ENCODE data around the gene KCNT1.

The KCNT1 gene

GRCh38 chr9:135769489-135770202 is 67.7 kb downstream of the KCNT1 start:
- no peak for DNase-seq

- DNase-seq = no peak
These were observed 68.2 kb downstream of the KCNT1 start for GRCh38 chr9:135770203-135770535.

- DNase-seq = no peak
These were observed 68.8 kb downstream of the KCNT1 start for GRCh38 chr9:135770771-135771170.

GRCh38 chr9:135771401-135772051 is 69.5 kb downstream of the KCNT1 start:
- no peak for DNase-seq

DNA sequence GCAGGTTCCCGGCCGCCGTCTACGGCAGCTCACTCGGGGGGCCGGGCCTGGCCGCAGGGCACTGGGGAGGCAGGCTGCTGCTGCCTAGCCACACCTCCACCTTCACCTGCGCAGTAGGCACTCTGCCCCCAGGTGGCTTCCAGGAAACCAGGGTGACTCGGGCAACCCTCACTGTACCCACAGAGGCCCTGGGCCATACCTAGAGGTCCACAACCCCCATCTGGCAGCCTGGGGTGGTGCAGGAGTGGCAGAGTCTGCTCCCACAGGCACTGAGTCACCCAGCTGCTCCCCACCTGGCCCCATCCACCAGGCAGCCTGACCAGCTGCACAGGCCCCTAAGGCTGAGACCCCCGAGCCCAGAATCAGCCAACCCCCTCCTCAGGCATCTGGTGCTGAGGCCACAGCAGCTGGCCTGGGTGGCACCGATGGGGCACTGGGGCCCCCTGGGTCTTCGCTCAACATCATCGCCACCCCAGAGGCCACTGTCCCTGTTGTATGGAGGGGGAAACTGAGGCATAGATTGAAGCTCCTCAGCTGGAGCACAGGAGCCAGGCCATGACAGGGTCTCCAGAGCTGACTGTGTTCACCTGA is 70.2 kb downstream of the KCNT1 start:
- DNase-seq = no peak

DNA sequence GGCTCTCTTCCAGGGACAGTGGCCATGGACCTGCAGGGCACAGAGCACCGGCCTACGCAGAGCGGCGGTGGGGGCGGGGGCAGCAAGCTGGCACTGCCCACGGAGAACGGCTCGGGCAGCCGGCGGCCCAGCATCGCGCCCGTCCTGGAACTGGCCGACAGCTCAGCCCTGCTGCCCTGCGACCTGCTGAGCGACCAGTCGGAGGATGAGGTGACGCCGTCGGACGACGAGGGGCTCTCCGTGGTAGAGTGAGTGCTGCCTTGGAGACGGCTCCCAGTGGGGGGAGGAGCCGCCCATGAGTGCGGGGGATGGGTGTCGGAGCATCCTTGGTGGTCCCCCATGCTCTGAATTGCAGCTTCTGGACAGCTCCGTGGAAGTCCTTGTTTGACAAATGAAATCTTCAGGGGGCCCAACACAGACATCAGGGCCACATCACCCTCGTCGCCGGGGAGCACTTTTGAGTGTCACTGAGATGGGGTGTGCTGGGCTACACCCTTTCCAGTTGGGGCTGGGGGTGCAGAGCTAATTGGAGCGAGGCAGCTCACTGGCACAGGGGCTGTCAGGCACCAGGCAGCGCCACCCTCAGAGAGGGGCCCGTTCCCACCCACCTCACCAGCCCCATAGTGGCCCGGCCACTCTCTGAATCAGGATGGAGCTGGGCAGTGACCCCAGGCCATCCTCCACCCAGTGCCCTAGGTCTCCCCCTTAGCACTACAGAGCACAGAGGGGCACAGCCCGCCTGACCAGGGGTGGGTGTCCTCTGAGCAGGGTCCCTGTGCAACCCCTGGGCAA is 70.9 kb downstream of the KCNT1 start:
- DNase-seq = no peak

GRCh38 chr9:135773530-135774238 is 71.7 kb downstream of the KCNT1 start:
- DNase-seq = no peak

DNA sequence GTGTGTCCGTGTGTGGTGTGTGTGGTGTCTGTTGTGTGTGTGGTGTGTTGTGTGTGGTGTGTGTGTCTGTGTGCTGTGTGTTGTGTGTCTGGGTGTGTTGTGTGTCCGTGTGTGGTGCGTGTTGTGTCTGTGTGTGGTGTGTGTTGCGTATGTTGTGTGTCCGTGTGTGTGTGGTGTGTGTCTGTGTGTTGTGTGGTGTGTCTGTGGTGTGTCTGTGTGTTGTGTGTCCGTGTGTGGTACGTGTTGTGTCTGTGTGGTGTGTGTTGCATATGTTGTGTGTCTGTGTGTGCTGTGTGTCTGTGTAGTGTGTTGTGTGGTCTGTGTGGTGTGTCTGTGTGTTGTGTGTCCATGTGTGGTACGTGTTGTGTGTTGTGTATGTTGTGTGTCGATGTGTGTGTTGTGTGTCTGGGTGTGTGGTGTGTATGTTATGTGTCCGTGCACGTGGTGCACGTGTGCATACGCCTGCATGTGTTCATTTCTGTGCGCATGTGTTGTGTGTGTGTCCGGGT is 72.3 kb downstream of the KCNT1 start:
- DNase-seq = no peak

DNA sequence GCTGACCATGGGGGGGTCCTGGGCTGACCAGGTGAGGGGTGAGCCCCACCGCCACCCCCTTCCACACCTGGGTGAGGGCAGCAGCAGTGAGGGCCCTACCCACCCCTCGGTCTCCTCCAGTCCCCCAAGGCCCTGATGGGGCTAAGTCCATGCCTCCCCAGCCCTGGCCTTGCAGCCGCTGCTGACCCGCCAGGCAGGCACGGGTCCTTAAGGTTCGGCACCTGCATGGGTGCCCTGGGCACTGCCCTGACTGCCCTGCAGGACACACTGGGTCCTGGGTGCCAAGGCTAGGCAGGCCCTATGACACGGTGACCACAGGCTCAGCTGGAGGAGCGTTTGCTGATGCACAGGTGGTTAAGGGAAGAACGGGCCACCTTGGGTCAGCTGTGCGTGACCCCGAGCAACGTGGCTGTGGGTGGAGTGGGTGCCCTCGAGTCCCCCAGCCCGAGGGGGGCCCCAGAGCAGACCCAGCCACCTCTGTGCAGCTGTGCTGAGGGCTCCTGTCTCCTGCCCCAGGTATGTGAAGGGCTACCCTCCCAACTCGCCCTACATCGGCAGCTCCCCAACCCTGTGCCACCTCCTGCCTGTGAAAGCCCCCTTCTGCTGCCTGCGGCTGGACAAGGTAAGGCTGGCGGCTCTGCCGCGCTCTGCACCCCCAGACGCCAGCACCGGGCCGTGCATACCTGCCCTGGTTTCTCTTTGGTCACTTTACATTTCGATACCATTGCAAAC is 73.0 kb downstream of the KCNT1 start:
- DNase-seq = no peak

- DNase-seq = no peak
These were observed 73.9 kb downstream of the KCNT1 start for GRCh38 chr9:135775911-135776310.

DNA sequence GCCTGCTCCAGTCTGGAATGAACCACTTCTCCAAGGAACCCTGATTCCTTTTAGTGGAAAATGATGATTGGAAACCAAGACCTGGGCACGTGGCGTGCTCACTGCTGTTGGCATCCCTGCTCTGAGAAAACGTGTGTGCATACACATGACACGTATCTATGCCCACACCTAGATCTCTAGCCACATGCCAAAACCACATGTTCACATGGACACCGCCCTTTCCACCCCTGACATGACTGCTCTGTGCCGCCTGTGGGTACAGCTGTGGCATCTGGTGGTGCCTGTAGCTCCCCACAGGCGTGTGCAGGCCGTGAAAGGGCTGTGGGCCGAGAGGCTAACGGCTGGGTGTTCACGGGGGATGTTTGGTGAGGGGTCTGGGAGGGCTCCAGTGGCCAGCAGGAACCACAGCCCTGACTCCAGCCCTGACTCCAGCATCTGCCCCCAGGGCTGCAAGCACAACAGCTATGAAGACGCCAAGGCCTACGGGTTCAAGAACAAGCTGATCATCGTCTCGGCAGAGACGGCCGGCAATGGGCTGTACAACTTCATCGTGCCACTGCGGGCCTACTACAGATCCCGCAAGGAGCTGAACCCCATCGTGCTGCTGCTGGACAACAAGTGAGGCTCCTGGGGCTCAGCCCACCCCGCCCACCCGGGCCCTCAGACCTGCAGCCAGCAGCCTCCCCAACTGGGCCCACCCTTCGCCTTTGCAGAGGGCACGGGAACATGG is 75.1 kb downstream of the KCNT1 start:
- DNase-seq = no peak

DNA sequence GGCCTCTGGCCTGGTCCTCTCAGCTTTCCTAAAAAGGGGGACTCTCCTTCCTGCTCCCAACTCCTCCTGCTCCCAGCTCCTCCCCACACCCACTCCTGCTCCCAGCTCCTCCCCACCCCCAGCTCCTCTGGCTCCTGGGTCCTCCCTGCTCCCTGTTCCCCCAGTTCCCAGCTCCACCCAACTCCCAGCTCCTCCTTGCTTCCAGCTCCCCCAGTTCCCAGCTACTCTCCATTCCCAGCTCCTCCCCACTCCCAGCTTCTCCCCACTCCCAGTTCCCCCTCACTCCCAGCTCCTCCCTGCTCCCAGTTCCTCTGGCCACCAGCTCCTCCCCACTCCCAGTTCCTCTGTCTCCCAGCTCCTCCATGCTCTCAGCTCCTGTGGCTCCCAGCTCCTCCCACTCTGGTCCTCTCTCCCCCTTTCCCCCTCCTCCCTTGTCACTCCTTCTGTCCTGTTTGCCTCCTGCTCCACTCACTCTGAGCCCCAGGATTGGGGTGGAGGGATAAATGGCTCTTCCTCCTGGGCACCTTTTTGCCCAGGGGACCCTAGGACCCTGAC is 75.7 kb downstream of the KCNT1 start:
- no peak for DNase-seq

GRCh38 chr9:135778421-135778820 is 76.4 kb downstream of the KCNT1 start:
- no peak for DNase-seq

GRCh38 chr9:135779571-135779970 is 77.6 kb downstream of the KCNT1 start:
- no peak for DNase-seq

- DNase-seq = no peak
These were observed 78.1 kb downstream of the KCNT1 start for GRCh38 chr9:135780086-135780485.

- DNase-seq = no peak
These were observed 78.6 kb downstream of the KCNT1 start for GRCh38 chr9:135780626-135781025.

GRCh38 chr9:135782946-135783345 is 81.0 kb downstream of the KCNT1 start:
- DNase-seq = no peak

DNA sequence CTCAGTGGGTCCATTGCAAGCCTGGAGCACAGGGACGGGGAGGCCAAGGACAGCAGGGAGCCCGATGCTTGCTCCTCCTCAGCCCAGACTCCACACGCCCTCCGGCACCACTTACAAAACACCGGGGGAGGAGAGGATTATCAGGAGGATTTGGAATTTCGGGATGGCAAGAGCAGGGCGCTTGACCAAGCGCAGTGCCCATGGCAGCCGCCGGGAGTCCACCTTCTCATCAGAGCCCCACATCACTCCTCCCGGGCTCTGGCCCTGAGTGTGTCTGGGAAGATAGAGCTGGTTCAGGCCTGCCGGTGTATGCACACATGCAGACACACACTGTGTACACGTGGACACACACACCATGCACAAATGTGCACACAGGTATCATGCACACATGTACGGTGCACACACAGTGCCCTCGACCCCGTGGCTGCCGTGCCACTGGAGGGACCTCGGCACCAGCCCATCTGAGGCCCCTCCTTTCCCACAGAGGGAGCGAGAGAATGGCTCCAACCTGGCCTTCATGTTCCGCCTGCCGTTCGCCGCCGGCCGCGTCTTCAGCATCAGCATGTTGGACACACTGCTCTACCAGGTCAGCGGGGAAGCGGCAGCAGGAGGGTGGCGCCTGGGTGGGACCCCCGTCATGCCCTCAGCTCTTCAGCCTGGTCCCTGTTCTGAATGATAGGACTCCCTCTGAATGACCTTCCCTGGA is 81.7 kb downstream of the KCNT1 start:
- DNase-seq = no peak

DNA sequence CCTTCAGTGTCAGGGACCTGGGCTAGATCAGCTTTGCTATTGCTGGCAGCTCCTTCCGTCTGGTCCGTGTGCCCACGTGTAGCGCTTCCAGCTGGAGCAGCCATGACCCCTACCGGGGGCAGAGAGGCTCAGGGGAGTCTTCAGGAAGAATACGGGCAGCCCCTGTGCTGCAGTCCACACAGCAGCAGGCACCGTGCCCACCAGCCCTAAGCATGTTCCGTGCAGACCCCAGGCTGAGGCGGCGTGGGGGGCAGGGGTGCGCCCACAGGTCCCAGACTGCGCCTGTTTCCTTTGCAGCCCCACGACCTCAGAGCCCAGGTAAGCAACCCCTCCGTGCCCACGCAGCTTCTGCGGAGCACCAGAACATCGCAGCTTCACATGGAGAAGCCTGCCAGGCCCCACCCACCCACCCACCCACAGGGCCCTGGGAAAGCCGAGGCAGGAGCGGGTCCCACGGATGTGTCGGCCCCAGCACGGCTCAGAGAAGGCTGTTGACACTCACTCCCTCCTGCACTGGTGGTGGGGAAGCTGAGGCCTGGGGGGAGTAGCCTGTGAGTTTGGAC is 83.1 kb downstream of the KCNT1 start:
- no peak for DNase-seq

DNA sequence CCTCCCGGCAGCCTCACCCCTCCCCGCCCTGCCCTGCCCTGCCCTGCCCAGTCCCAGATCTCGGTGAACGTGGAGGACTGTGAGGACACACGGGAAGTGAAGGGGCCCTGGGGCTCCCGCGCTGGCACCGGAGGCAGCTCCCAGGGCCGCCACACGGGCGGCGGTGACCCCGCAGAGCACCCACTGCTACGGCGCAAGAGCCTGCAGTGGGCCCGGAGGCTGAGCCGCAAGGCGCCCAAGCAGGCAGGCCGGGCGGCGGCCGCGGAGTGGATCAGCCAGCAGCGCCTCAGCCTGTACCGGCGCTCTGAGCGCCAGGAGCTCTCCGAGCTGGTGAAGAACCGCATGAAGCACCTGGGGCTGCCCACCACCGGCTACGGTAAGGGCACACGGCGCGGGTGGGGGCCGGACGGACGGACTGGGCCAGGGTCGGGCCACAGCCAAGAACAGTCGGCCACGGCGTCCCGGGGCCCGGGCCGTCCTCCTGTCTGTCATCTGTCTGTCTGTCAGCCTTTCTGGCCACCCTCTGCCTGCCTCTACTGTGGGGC is 84.2 kb downstream of the KCNT1 start:
- no peak for DNase-seq
